H54 (cell line): ENCODE measurements around the gene PLCXD3.

ENCODE experiments used
- DNase-seq: peaks from one replicate; pipeline ENCODE4 v3.0.0; 2011; ENCODE audit warnings: low spot score, mixed read lengths; ENCODE audit not compliant: insufficient read length
- FAIRE-seq: peaks from 3 replicates; lab custom pipeline; 2011; peaks lifted over from hg19 to GRCh38; lab: Jason Lieb, UNC
- POLR2A ChIP-seq: IDR thresholded peaks from 2 replicates; pipeline ENCODE4 v1.6.1; 2011; ENCODE audit warnings: low read depth, mild to moderate bottlenecking, low read length

The PLCXD3 gene

DNA sequence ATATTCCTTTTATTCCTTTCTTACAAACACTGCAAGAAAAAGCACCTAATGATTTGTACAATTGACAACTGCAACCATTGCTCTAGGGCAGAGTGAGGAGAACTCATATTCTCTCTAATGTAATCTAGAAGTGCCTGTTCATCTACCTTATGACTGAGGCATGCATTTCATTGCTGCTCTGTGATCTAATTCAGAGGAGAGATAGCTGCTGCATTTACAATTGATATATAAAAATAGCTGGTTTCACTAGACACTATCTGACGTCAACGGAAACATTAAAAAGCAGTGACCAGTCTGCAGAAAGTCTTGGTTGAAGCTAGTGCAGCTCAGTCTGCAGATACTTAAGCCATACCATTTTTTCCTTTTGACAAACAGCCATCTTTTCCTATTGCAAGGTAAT, 224.2 kb downstream of the PLCXD3 start:
- DNase-seq: no peak
- FAIRE-seq: no peak
- no peak for TF ChIP-seq POLR2A

DNA sequence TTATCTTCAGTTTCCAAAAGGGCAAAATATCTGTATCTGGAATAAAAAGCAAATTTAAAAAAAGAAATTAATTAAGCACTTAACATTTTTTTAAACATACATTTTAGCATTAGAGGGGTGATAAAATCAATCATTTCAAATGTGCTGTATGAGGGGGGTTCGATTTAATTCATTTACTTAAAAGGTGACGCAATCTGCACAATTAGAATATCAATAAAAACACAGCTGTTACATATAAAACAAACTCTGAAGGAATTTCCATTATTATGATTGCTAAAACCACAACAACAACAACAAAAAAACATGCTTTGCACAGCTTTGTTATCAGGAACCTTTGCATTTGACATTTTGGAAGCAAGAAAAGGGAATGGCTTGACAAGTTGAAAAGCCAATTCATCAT, 225.5 kb downstream of the PLCXD3 start:
- no peak for FAIRE-seq
- TF ChIP-seq POLR2A: no peak

DNA sequence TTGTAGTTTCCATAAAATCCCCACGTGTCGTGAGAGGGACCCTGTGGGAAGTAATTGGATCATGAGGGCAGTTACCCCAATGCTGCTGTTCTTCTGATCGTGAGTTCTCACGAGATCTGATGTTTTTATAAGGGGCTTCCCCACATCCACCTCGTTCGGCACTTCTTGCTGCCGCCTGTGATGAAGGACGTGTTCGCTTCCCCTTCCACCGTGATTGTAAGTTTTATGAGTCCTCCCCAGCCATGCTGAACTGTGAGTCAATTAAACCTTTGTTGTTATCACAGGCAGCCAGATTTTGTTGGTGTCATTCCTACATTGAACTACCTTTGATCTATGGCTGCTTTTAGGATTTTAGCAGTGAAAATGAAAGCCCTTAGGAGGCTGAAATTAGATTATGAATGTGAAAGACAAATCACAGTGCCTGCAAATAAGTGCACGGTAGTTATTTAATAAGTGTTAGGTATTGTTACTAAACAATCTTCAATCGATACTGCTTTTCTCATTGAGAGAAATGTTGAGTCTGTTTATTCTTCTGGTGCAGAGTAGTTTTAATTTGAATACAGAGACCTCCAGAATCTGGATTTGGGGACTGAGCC, 229.1 kb downstream of the PLCXD3 start:
- no peak for DNase-seq
- no peak for TF ChIP-seq POLR2A
- no peak for FAIRE-seq

More for the DNA sequence above, 225.5 kb downstream of the PLCXD3 start:
- DNase-seq: no peak

DNA sequence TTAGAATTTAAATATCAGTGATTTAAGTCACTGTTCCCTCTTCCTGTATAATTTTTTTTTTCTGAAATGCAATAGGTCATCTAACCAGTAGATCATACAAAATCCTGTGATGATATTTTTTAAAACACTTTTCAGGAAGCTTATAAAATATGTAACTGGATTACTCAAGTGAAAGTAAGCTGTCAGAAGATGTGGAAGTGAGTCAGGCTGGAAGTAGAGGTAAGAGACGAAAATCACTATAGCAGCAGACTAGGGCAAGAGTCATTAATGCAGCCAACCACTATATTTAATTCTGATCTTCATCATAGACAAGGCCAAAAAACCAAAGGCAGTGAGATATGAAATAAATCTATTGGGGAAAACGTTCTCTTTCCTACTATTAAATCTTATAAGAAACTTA, 231.4 kb downstream of the PLCXD3 start:
- FAIRE-seq: no peak
- no peak for TF ChIP-seq POLR2A
- no peak for DNase-seq

DNA sequence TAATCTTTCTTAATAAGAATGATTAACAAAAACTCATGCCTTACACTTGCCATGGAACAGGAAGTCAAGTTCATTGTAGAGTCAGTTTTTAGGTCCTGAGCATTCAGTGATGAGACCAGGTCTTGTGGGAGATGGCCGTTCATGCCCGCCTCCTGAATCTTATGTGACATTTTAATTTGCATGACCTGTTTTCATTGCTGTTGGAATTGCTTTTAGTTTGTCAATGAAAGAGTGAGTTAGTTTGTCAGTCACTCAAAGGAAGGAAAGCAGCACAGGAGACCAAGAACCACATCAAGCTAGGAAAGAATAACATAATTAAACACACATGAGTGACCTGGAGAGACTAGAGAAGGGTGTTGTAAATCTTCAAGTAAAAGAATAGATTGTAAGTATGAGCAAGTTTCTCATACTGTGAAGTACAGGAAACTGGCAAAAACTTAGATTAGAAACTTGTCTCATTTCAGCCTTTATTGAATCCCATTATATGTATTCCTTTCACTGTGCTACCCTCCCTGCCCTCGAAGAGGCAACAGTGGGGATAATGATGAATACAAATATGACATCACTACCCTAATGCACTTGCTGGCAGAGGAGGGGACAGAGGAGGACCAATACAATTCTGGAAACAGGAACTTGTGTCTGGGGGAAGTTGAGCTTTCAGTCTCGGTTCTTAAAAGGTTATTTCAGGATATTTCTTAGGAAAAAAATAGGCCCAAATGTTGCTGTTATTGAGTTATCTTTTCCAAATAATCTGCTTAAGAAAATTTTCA, 232.7 kb downstream of the PLCXD3 start:
- DNase-seq: no peak

DNA sequence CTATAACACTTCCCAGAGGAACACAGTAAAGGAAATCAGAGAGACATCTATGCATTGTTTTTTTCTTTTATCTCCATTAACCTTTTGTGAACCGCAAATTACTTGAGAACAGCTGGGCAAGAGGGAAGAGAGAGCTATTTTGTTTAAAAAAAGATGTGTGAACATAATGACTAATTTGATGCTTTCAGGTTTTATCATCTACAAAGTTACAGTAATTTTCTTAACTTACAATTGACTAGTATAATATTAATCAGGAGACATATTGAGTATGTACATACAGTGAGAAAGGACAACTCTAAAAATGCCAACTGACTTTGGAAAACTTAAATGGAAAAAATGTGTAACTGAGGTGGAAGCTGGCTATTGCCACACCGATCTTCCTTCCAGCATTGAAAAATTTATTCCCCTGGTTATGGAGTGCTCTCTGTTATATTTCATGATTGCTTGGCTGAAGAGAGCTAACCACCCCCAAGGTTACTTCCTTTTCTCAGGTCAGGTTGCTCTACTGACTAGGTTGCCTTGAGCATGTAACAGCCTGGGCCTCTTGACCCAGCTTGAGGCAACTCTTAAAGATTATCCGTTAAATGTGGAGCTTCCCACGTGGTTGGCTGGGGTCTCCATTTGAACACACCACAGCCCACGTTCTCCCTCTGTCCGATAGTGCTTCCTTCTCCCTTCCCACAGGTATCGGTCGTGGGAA, 234.4 kb downstream of the PLCXD3 start:
- DNase-seq: no peak
- no peak for TF ChIP-seq POLR2A

More for the DNA sequence above, 232.7 kb downstream of the PLCXD3 start:
- peak; percentile 45 for FAIRE-seq
- no peak for TF ChIP-seq POLR2A

DNA sequence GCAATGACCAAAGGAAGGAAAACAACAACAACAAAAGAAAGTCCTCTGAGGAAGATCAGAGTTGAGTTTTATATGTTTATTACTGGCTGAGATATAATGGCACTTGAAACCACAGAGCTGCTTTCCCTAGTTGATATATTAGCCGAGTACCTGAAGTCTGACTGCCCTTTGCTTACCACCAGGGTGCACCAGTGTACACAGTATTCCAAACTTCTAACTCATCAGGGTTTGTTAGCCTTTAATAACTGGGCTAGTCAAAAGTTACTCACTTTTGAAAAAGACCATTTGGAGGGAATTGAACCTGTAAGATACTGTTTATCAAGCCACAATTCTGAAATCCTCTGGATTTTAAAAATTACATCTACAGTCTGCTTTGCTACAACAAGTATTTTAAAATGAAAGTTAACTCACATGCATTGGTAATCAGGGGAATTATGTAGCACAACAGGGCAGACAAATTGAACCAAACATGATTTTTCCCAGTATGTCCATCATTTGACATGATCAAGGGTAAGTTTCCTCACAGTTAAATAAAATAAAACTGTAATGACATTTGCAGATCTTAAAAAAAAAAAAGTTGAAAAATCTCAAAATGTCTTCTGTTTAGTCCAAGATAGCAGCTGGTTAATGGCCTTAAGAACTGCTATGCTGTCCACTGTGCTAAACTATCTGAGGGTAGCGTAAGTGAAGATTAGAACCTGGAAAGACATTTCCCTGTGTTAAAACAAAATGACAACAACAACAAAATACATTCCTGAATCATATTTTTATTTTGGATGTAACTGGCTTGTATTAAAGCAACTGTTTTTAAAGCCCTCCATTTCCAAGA, 239.8 kb downstream of the PLCXD3 start:
- FAIRE-seq (peak; percentile 98), DNase-seq (peak; percentile 6)
- TF ChIP-seq POLR2A: no peak

More for the DNA sequence above, 234.4 kb downstream of the PLCXD3 start:
- FAIRE-seq: no peak

DNA sequence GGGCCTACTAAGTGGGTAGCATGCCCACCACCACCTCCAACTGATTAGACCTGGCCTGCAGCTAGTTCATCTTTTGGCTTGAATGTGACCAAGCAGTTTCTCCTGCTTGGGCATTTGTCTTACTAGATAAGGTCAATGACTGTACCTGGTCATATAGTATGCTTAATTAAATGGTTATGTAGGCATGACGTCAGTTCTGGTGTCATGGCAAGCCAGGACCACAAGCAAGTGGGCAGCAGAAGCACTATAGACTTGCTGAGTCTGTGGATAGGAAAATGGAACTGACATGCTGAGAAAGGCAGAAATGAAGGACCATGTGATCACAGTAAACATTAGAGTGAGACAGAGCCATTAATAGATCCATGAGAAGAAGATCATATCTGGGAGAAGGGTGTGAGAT, 241.5 kb downstream of the PLCXD3 start:
- TF ChIP-seq POLR2A: no peak
- peak; percentile 41 for FAIRE-seq
- no peak for DNase-seq

DNA sequence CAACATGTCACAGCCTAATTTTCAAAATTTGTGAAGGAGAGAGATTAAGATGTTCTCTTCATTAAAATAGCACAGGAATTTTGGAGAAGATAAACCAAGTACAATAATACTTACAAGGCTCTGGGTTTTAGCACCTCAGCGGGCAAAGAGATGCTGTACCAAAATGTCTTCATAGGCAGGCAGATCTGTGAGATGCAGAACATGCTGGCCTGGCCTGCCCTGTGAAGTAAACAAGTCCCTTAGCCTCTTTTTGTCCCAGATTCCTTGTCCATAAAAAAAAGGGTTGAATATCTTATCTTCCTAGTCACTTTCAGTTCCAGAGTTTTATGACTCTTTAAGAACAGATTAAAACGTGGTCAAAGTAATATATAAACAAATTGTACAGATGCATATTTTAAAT, 244.0 kb downstream of the PLCXD3 start:
- DNase-seq: no peak
- TF ChIP-seq POLR2A: no peak
- no peak for FAIRE-seq

DNA sequence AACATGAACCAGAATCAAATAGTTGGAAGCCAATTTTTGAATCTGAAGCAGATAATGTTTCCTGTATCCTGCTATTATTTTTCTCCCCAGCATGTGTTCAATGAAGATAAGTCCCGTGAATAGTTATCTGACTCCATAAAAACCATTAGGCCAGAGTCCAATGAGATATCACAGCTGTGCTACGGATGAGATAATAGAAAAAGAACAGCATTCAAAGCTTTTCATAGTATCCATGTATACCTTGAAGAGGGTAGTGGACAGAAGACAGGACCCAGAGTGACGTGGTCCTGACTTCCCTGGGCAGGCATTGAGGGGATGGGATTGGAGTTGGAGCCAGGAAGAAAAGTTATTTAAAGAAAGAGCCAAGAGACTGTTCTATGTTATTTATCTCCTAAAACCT, 246.4 kb downstream of the PLCXD3 start:
- no peak for DNase-seq
- TF ChIP-seq POLR2A: no peak
- FAIRE-seq: no peak

DNA sequence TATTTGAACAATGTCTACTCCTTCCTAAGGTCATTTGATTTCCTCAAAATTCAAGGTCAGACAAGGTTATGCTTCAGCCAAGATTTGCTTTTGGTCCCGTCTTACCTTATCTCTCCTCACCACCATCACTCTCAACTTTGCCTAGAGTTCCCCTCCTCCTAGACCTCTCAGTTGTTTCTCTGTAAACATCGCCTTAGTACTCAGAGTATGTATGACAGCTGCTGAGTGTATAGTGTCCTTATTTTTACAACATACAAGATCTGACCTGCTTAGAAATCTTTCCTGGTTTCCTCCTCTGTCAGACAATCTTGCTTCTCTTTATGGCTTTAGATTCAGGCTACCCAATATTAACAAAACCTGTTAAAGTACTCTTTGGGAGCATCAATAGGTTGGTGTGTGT, 247.1 kb downstream of the PLCXD3 start:
- no peak for DNase-seq
- FAIRE-seq: no peak
- TF ChIP-seq POLR2A: no peak
